Measurements from ENCODE around the gene NCAPH2.

GRCh38 chr22:50475652-50476002 lies 32.4 kb upstream of the NCAPH2 start:
- TF ChIP-seq CTCF (IDR thresholded peaks at IDR 0.05 in 2 of 3, conservative IDR thresholded peaks at IDR 0.05 in 1 of 3; ENCODE audit: insufficient read depth in 2 of 3, low read depth in 1 of 3, low read length in 3 of 3) = no peak
- TF ChIP-seq ZFP30 (CRISPR knock-in tag; IDR thresholded peaks at IDR 0.05; ENCODE audit: borderline replicate concordance) = no peak
- no peak for TF ChIP-seq SIN3A (IDR thresholded peaks at IDR 0.05; ENCODE audit: borderline replicate concordance in 2 of 2, control insufficient read depth in 1 of 2, low read depth in 2 of 2, low read length in 2 of 2)
- no peak for TF ChIP-seq KLF13 (tag; IDR thresholded peaks at IDR 0.05; ENCODE audit: borderline replicate concordance, low read depth)
- no peak for TF ChIP-seq ZNF512 (tag; IDR thresholded peaks at IDR 0.05)
- TF ChIP-seq HNRNPL (IDR thresholded peaks at IDR 0.05; ENCODE audit: low read depth, low read length) = no peak
